Measurements from ENCODE around the gene PNMA6E.

DNA sequence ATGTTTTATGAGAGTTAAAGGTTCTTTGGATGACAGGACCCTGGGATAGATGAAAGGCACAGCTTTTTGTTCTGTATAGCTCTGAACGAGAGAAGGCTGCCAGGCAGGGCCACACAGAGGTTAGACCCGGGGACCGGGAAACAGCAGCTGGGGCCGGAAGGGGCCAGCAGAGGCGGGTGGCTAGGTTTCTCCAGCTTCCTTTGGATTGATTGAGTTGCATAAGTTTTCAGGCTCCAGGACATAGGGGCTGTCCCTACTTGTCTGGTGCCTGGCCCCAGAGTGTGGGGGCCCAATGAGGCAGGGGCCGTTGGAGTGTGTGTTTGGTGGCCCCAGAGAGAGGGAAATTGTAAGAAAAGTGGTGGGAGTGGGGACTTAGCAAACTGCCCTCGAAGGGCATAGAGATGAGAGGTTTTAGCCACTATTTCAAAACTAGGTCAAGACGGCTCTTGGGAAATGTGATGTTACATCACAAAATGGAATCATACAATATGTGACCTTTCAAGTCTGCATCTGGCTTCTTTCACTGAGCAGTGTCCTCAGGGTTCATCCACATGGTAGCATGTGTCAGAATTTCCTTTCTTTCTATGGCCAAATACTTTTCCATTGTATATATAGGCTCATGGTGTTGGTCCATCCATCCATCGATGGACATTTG is 13.8 kb upstream of the PNMA6E start:
- TF ChIP-seq NBN (conservative IDR thresholded peaks at IDR 0.05) (no peak), SMARCC2 (IDR thresholded peaks at IDR 0.05) (no peak)

Data from HepG2 (cell line).